GM18498 (cell line): ENCODE data around the gene TMEM39A.

Experiments
- ATAC-seq: cut with Tn5 transposase; IDR thresholded peaks from one replicate; pipeline ENCODE4 v1.9.1; 2021; ENCODE audit warnings: mild to moderate bottlenecking, moderate library complexity; ENCODE audit not compliant: unreplicated experiment

TMEM39A gene

DNA sequence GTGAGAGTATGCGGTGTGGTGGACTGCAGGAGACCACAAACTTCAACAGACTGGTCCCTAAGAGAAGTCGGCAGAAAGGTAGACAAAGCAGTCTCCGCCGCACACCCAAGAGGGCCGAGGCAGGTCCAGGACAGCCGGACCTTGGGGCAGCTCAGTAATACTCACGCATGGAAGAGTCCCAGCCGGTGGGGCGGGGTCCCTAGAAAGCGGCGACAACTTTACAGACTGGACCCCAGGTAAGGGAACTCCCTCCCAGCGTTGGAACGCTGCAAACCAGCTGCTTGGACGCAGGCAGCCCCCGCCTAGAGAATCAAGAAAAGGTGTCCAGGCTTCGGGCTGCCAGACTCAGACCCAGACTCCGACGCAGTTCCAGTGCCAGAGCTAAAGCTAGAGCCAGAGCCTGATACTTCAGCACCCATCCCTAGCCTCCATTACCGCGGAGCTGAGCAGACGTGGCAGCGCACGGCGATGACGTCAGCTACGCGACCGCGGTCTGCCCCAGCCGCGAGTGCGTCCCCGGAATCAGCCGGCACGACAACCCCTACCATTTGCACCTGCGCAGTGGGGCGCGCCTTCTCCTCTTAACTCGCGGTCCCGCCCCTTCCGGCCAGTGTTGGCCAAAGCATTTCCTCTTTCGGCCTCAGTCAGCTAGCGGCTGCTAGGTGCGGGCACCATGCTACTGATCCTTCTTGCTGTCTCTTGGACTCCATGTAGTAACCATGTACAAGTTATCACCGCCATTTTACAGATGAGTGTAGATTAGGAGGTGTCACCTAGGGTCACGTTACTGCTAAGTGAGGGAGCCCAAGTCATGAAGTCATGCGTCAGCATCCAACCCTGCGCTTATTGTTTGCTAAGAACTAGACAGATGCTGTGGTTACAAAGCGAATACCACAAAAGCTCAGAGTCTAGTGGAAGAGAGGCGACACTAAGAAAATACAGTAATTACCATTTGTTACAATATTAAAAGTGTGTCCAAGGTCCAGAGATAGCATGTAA is at the start of gene TMEM39A:
Gene TMEM39A (minus strand): TSS at position 445 of the 999 bp plus-strand sequence. CDS start 1,541 bp downstream, outside the sequence.
- ATAC-seq, result peak; percentile 93

DNA sequence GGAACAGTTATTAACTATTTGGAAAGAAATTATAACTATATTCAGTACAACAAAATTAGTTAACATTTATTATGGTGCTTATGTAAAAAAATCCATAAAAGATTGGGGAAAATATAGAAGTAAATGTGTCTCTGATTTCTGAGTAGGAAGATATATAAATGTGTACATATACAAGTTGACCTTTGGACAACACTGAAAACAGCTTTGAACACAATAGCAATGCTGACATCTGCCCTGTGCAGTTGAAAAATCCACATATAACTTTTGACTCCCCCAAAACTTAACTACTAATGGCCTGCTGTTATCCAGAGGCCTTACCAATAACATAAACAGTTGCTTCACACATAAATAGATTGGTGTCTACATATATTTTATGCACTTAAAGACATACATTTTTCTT is 47.3 kb upstream of the TMEM39A start:
- ATAC-seq, result no peak

DNA sequence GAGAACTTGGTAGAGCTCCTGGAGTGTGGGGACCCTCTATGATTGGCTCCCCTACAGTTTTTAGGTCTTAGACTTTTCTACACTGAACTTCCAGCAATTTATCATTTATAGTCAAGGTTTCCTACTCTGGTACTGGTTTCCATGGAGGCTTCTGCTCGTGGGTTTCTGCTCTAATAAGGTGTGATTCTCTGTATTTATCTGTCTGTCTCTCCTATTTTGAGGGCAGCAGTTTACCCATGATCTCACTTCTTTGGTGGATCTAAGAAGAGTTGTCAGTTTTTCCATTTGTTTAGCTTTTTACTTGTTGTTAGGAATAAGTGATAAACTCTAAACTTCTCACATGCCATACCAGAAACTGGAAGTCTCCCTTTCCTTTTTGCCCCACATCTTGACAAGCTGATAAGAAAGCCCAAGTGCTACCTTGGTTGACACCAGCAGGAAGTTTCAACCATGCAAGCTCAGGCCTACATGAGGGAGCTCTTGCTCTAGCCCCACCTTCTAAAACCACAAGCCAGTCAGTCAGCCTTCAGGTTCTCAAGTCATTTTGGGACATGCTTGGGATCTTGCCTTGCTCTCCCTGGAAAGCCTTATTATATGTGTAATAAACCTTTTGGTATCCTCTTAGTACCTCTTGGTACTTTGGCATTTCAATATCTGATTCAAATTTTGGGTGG is 44.9 kb upstream of the TMEM39A start:
- peak; percentile 77 for ATAC-seq

- no peak for ATAC-seq
These were observed 44.0 kb upstream of the TMEM39A start for GRCh38 chr3:119507404-119507803.

- ATAC-seq, result no peak
These were observed 43.2 kb upstream of the TMEM39A start for GRCh38 chr3:119506631-119507030.

DNA sequence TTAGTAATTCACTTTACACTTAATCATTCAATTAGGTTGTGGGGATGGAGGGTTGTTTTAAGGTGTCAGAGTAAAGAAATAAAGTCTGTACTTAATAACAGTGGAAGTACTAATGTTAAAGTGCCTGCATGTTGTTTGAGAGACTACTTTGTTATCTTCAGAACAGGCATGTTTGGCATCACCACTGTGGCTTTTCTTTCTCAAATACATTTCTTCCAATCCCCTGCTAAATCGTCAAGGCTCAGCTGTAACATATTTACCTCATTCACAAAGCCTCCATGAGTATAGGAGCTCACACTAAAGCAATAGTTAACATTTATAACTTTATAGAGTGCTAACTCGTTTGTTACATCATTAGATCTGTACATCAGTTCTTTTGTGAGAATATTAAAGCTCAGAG is 37.5 kb upstream of the TMEM39A start:
- ATAC-seq, result no peak

DNA sequence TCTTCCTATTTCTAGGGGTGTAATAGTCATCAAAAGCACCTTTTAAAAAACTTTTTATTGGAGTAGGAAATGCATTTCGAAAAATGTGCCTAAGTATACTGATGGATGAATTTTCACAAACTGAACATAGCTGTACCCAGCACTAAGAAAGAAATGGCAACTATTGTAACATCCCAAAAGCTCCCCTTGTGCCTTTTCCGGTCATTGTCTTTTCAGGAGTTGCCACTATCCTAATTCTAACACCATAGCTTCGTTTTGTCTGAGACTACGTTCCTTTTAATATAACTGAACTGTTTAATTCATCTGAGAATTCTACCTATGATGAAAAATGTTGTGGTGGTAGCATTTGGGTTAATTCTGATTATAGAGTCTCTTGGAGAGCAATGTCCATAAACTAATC is 36.9 kb upstream of the TMEM39A start:
- ATAC-seq, result no peak

- peak; percentile 99 for ATAC-seq
These were observed 35.0 kb upstream of the TMEM39A start, which contains the start of gene TIMMDC1 for GRCh38 chr3:119498186-119499011. TSS of gene TIMMDC1 (plus strand) at chr3:119498547. CDS start at chr3:119498734, 187 bp downstream.

DNA sequence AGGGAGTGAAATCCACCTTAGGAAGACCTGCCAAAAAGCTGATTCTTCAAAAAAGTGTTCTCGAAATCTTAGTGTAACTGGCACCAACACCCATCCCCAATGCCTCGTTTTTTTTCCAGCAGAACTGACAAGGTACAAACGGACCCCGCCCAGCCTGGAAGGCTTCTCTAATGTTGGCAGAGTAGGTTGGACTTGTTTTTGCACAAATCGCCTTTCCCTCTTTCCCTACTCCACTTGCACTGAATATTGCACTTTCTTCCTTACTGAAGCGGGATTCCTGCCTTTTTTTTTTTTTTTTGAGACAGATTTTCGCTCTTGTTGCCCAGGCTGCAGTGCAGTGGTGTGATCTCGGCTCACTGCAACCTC is 34.4 kb upstream of the TMEM39A start:
- peak; percentile 25 for ATAC-seq

DNA sequence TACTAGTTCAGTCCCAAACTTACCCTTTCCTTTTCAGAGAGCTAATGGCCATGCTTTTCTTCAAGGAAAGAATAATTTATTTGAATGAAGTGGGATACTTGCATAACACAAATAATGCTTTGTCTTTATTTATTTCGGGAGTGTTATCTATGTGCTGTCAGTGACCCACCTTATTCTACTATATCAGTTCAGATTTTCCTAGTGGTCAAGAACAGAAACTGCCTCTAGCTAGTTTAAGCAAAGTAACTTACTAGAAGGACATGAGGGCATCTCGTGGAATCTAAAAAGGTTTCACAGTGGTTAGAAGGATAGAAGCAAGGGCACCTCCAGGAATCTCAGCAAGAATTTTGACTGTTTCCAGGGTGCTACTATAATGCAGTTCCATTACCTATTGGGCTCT is 31.2 kb upstream of the TMEM39A start:
- no peak for ATAC-seq

GRCh38 chr3:119492810-119493209 is 29.4 kb upstream of the TMEM39A start:
- no peak for ATAC-seq

DNA sequence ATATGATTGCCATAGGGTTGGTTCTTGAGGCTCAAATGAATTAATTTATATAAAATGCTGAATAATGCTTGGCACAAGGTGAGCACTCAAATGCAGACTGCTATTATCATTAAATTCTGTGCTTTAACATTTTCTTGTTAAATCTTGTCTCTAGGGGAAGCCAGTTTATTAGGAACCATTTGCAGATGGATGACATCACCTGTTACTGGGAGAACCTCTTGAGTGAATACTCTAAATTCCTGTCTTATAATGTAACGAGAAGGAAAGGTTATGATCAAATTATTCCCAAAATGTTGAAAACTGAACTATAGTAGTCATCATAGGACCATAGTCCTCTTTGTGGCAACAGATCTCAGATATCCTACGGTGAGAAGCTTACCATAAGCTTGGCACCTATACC is 28.7 kb upstream of the TMEM39A start:
- no peak for ATAC-seq

DNA sequence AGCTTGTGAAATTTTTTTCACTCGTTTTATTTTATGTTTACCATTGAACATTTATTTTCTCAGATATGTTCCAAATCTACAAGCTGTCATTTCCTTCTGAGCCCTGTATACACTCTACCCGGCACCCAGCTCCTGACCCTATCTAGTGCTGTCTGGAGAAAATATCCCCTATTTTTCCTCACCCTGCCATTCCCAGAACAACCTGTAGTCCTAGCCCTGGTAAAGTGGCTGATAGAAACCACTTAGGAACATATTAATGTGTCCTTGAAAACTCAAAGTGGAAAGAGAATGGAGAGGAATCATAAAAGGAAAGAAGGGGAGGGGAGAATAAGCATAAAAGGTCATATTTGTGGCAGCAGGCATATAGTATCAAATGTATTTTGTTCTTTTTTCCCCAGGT is 26.7 kb upstream of the TMEM39A start:
- ATAC-seq, result no peak

DNA sequence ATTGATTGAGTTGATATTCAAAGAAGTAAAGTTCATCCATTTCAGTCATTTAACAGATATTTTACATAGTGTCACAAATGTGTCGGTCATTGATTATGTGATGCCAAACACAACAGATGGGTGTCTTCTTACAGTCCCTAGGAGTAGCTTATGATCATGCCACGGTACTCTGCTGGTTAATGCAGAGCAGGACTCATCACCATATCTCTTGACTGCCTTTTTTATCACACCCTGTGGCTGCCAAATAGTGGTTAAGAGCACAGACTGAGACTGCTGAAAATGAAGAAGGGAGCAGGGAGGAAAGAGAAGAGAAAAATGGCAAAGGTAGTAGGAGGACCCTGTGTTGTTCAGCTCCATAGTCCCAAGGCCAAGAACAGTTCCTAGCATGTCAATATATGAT is 22.1 kb upstream of the TMEM39A start:
- no peak for ATAC-seq

GRCh38 chr3:119483101-119483500 is 19.7 kb upstream of the TMEM39A start:
- no peak for ATAC-seq

DNA sequence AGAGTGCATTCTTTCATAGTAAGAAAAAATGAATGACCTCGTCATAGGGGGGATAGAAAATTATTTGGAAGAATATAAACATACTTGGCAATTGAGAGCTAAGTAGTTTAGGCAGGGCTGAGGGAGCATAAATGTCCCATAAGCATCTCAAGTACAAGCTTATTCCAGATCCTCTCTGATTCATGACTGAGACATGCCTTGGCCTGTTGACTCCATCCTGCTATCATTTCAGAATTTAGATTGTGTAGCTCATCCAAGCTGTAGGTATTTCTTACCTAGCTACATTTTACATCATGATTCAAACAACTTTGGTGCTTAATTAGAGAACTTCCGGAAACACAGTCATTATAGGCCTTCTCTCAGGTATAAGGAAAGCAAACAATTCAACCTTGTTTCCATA is 17.7 kb upstream of the TMEM39A start:
- no peak for ATAC-seq

DNA sequence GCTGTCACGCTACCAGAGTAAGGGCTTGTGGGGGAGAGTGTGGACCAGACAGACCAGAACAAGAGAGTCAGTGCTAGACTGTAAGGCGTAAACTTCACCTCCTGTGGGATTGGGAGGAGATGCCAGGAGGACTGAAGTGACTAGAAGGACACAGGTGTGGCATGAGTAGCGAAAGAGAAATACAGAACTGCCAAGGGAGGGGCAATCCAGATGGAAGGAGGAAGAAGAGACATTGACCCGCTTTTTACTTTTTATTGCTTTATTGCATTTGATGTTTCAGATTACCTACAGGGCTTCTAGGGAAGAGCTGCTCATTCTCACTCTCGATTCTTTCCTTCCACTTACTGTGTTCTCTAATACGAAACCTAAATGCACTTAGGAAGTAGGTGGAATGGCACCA is 7.5 kb upstream of the TMEM39A start:
- ATAC-seq, result no peak

DNA sequence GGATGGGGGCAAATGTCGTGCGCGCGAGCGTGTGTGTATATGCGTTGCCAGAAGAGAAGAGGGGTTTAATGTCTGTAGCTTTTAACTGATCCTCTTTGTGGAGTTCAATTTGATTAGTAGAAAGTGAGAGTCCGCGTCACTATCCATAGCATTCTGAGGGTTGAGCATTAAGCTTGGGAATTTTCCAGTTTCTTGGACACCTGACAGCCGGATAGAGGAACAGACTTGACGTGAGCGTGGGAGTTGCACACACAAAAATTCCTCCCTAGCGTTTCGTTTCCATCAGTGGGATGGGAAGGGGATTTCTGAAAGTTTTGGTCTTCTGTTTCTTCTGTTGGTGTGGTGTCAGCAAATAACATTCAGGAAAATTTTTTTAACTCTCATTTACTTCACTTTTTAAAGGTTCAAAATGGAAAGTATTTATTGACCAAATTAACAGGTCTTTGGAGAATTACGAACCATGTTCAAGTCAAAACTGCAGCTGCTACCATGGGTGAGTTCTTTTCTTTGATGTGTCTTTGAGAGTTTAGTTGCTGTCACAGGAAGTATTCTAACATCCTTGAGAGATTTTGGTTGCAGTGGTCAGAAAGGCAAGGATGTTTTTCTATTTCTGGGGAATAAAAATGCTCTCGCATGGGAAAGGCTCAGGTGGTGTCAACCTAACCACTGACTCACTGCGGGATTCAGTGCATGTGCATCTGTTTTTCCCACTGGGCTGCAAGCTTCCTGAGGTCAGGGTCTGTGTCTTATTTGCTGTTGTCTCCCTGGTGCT is 6.2 kb upstream of the TMEM39A start:
- no peak for ATAC-seq

- ATAC-seq, result no peak
These were observed 4.6 kb upstream of the TMEM39A start for GRCh38 chr3:119468041-119468440.

DNA sequence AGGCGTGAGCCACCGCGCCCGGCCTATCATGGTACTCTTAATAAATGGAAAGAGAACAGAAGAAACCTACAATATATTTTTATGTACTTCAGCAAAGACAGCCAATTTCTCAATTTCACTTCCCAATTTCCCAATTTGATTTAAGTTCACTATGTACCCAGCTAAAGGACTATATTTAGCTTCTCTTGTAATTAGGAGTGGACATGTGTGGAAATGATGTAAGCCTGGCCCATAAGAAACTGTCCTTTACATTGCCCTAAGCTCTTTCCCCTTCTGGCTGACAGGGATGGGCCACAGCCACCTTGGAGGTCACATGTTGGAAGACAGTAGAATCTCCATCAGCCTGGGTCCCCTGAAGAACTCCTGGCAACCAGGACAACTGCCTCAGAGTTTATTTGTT is 6.2 kb downstream of the TMEM39A start:
- no peak for ATAC-seq
